GM12801 (cell line): ENCODE data around the gene PASK.

Source experiments
- CTCF ChIP-seq: IDR thresholded peaks from one replicate; pipeline ENCODE4 v1.5.1; 2011; ENCODE audit warnings: control low read depth; ENCODE audit not compliant: insufficient read length; ENCODE audit errors: extremely low read depth

PASK gene

GRCh38 chr2:241158546-241158900, 9.3 kb upstream of the PASK start:
- no peak for TF ChIP-seq CTCF

- no peak for TF ChIP-seq CTCF
These were observed 8.7 kb upstream of the PASK start for GRCh38 chr2:241157841-241158545.

DNA sequence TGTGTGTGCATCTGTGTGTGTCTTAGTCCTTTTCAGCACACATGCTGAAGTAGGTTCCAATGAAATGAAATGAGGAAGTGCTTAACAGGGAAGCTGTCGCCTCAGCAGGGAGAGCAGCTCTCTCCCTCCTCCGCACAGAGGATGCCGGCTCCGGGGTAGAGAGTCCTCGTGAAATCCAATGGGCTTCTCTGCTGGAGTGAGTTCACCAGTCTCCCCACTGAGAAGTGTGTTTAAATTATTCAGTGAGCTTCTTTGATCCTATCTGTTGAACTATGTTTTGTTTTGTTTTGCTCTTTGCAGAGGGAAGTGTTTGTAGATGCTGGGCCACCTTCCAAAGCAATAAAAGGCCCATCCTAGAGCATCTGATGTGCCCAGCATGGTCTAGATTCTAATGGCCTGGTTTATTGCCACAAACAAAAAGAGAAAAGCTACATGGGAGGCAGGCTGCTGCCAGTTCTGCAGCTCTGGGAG, 7.7 kb upstream of the PASK start:
- TF ChIP-seq CTCF, result no peak

- TF ChIP-seq CTCF, result no peak
These were observed 6.7 kb upstream of the PASK start for GRCh38 chr2:241155936-241156335.

DNA sequence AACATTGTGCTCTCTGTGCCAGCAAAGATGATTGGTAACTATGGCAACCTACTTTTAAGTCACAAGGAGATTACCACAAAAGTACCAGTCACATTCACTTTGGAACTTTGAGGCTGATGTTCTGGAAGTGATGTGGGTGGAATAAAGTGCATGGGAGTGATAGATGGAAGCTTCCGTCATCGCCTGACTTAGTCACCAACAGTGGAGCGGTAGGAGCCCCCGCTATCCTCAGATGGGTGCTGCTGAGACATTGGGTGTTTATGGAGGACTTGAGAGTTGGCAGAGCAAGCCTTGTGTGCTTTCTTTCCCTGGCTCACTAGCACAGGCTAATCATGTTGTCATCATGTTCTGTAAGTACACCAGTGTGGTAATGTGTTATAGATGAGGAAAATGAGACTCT, 5.6 kb upstream of the PASK start:
- TF ChIP-seq CTCF, result no peak

DNA sequence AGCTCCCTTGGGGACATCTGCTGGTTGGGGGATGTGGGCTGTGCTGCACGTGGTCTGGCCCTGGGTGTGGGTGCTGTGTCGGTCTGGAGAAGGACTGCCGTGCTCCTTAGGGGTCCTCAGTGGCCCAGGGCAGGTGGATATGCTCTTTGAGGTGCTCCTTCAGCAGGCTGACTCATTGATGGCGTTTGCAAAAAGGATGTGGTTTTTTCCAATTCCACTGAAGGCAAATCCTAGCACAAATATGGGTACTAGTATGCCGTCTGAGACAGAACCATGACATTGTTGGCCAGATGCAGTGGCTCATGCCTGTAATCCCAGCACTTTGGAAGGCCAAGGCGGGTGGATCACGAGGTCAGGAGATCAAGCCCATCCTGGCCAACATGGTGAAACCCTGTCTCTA, 4.3 kb upstream of the PASK start:
- no peak for TF ChIP-seq CTCF

GRCh38 chr2:241151934-241152660, 2.8 kb upstream of the PASK start:
- TF ChIP-seq CTCF, result no peak
